HUDEP-2 (cell line): ENCODE data around the gene GPR179.
"Not testable (repeated sequence)": the region's sequence is repeated elsewhere in the genome, so short reads cannot be mapped to it uniquely, and the experiment has no call there.

Experiments
- DNase-seq, 76 experiments: peaks; one replicate each; lab custom pipeline; 2025; ENCODE audit not compliant: unreplicated experiment in 76 of 76; lab: John Stamatoyannopoulos, UW

The GPR179 gene

GRCh38 chr17:38325221-38325851 lies 18.4 kb downstream of the GPR179 start:
- no peak for DNase-seq

DNA sequence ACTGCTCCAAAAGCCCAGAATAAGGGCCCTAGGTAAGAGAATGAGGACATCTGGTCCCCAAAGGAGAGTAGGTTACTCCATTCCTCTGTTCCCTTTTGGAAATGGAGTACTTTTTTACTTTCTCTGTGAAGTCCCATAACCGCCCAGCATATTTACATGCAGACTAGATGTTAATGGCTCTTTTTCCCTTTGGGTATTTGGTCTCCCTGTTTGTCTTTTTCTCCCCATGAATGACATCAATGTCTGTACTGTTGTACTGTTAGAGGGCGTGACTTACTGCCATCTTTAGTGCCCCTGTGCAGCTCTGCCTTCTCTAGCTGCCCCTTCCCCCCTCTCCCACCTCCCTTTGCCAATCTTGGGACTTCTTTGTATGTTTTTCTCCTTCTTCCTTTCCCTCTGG lies 19.0 kb downstream of the GPR179 start:
- DNase-seq = no peak

GRCh38 chr17:38324141-38324697 lies 19.5 kb downstream of the GPR179 start:
- no peak for DNase-seq

GRCh38 chr17:38322897-38323296 lies 20.9 kb downstream of the GPR179 start:
- no peak for DNase-seq

DNA sequence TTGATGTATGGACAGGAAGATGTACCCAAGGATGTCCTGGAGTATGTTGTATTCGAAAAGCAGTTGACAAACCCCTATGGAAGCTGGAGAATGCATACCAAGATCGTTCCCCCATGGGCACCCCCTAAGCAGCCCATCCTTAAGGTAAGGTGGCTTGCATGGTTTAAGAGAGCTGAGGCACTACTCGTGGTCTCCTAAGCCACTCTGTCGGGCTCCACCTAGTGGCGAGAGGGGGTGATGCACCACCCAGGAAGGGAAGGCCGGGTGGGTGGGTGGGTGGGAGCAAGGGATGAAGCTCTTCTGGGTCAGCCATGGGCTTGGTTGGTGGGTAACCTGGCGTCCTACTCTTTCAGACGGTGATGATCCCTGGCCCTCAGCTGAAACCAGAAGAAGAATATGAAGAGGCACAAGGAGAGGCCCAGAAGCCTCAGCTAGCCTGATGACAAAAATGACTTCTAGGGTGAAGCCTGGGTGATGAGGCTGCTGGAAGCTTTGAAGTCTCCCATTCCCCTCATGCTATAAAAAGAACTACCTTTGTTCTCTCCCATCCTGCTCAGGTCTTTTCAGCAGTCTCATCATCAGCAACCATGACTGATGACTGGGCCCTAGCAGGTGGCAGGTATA lies 21.5 kb downstream of the GPR179 start:
- peak in 53 of 76 experiments; percentile 3 to 65 (median 34) for DNase-seq

GRCh38 chr17:38320482-38320881 lies 23.3 kb downstream of the GPR179 start:
- DNase-seq = no peak

DNA sequence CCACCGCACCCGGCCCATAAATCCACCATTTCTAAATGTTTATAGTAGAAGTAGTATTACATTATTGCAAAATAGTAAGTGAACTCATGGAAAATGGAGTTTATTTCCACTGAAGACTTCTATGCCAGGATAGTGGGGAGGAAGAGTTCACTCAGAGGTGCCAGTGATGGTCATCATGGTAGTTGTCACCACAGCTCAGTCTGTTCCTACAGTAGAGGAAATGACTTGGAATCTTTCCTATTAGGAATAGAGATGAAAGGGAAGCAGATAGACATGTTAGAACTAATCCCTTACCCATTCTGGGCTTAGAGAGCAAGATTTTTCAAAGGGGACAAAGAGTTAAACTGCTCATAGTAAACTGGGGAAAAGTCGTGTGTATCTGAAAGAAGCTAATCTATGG lies 26.7 kb downstream of the GPR179 start:
- no peak for DNase-seq

DNA sequence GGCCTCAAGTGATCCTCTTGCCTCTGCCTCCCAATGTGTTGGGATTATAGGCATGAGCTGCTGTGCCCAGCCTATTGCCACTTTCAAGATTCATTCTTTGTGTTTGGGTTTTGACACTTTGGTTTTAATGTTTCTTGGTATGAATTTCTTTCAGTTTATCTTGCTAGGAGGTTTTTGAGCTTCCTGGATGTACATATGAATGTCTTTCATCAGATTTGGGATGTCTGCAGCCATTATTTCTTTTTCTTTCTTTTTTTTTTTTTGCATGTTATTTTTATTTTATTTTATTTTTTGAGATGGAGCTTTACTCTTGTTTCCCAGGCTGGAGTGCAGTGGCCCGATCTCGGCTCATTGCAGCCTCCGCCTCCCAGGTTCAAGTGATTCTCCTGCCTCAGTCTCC lies 28.3 kb downstream of the GPR179 start:
- no peak for DNase-seq

GRCh38 chr17:38296834-38297517 lies 46.8 kb downstream of the GPR179 start, which contains the start of gene MRPL45:
TSS of gene MRPL45 (plus strand) at chr17:38297168. CDS start at chr17:38297184, 16 bp downstream.
- peak in 75 of 76 experiments; percentile 9 to 99 (median 94) for DNase-seq

- DNase-seq = peak in 1 of 76 experiments; percentile 1
Measured at GRCh38 chr17:38295602-38296365, 48.0 kb downstream of the GPR179 start.

DNA sequence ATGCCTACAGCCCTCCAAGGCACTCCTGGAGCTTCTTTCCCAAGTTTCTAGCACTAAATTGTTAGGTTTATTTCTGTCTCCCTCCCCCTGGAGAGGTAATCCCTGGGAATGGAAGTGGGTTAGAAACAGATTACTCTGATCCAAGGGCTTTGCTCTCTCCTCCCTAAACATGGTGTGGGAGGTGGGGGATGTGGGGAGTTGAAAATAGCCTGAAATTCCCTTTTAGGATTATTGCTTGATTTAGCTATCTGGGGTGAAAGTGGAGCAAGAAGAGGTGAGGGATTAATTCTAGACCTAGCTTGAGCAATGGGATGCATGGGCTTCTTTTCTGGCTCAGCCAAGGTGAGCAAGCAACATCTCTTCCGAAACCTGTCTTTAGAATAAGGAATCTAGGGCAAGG lies 54.0 kb downstream of the GPR179 start:
- not testable (repeated sequence) for DNase-seq

DNA sequence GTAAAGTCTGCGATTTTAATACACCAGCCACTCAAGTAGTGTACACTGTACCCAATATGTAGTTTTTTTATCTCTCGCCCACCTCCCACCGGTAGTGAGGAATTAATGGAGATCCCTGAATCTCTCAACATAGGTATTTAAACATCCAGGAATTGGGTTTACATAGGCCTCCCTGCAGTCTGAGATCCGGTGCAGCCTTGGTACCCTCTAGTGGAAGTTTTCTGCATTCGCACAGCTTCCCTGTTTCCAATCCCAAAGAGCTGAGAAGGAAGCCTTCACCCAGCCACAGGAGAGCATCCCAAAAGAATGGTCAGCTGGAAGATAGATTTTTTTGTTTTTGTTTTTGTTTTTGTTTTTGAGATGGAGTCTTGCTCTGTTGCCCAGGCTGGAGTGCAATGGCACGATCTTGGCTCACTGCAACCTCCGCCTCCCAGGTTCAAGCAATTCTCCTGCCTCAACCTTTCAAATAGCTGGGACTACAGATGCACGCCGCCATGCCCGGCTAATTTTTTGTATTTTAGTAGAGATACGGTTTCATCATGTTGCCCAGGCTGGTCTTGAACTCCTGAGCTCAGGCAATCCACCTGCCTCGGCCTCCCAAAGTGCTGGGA lies 55.4 kb downstream of the GPR179 start:
- DNase-seq = peak in 3 of 76 experiments; percentile 1 to 4 (median 4)

DNA sequence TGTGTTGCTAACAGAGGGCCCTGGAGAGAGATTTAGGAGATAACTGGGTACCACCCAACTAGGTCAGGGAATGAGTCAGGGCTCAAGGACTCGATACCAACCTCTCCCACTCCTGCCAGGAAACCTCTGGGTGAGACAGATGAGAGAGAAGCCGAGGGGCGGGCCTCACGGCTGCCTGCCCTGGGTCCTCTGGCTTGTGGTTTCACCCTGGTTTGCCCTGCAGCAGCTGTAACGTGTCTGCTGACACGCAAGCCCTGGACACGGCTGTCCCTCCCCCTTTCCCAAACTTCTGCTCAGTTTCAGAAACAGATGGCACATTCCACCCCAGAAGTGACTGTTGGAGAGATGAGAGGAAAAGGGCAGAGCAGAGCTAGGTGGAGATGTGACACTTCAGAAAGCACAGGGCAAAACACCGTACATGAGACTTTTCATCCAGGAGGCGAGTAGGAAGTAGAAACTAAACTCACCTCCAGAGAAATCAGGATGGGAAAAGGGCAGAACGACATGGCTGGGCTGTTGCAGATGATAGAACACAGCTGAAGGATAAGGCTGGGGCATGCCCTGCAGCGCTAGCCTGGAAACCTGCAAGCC lies 57.2 kb downstream of the GPR179 start:
- peak in 11 of 76 experiments; percentile 4 to 57 (median 26) for DNase-seq

DNA sequence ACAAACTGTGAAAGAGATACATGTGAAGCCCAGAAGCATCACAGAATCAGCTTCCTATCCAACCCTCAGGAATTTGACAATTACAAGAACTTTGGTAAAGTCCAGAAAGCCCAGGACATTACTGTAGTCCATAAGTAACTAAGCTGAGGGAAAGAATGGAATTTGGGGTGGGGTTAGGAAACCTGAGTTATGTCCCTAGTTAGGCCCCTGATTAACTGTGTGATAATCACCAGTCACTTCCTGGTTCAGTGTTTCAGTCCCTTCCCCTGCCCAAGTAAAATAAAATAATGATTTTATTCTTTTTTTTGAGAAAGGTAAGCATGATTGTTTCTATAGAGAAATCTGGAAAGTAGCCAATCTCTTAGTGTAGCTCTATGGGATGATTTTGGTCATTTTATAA lies 57.8 kb downstream of the GPR179 start:
- not testable (repeated sequence) for DNase-seq
